Measurements from ENCODE around the gene MYO9A. TPM values are rescaled to one million over a fixed set of nuclear protein-coding genes. Genes with fewer than 3 reads are reported as not detected.

The MYO9A gene
- total and polyA plus RNA-seq, 11 donors, result 3.2 to 33.9 (median 29.9) TPM

- H3K4me3 ChIP-seq, result no peak overlapping the region
- DNase-seq, result no peak
- H3K36me3 ChIP-seq, result peaks cover 0 to 66% (median 6%) of the 10 kb centered on the region in 9 donors
- no peak for ATAC-seq
- H3K4me1 ChIP-seq, result peaks cover 0 to 3% (median 0%) of the 10 kb centered on the region in 12 donors
- H3K9me3 ChIP-seq, result no peaks in the 10 kb centered on the region
- 99 to 100% (median 99%) methylated on average over 3 of the region's 3 CpGs for WGBS, 4 donors
- H3K27me3 ChIP-seq, result no peaks in the 10 kb centered on the region
- intact Hi-C loops (cut with DNase I), result no loop called here
- H3K27ac ChIP-seq, result no peak overlapping the region
- no peak for TF ChIP-seq POLR2A (IDR thresholded peaks at IDR 0.05)
- no peak for TF ChIP-seq CTCF (IDR thresholded peaks at IDR 0.05)
Observed at GRCh38 chr15:71841563-71841962, 276.4 kb downstream of the MYO9A start.

- Histone ChIP-seq H3K4me3 (no peak overlapping the region), H3K36me3 (peaks cover 0 to 58% (median 39%) of the 10 kb centered on the region in 9 donors), H3K27me3 (no peaks in the 10 kb centered on the region), H3K9me3 (no peaks in the 10 kb centered on the region), H3K27ac (no peak overlapping the region), H3K4me1 (no peaks in the 10 kb centered on the region)
- no peak for DNase-seq
- intact Hi-C loops (cut with DNase I), result no loop called here
- TF ChIP-seq POLR2A (IDR thresholded peaks at IDR 0.05), result no peak
- peak in 3 of 4 donors; percentile 41 to 60 (median 58) for ATAC-seq
- WGBS, 4 donors, result 43 to 85% (median 58%) methylated on average over 2 of the region's 2 CpGs
Observed at GRCh38 chr15:71830981-71831380, 287.0 kb downstream of the MYO9A start.

GRCh38 chr15:71826196-71826595 lies 291.8 kb downstream of the MYO9A start:
- no peak overlapping the region for H3K27ac ChIP-seq
- peaks cover 0 to 82% (median 59%) of the 10 kb centered on the region in 9 donors for H3K36me3 ChIP-seq
- no peak overlapping the region for H3K4me3 ChIP-seq
- H3K9me3 ChIP-seq, result peaks cover 0 to 27% (median 21%) of the 10 kb centered on the region in 12 donors
- H3K27me3 ChIP-seq, result no peaks in the 10 kb centered on the region
- intact Hi-C loops (cut with DNase I), result no loop called here
- H3K4me1 ChIP-seq, result no peaks in the 10 kb centered on the region
- WGBS, 4 donors, result 91 to 95% (median 93%) methylated on average over 5 of the region's 5 CpGs
- DNase-seq (no peak), ATAC-seq (no peak)
- TF ChIP-seq POLR2A (IDR thresholded peaks at IDR 0.05), result no peak
- no peak for TF ChIP-seq CTCF (IDR thresholded peaks at IDR 0.05)

GRCh38 chr15:71825021-71825730 lies 292.8 kb downstream of the MYO9A start:
- H3K4me3 ChIP-seq, result no peak overlapping the region
- H3K27me3 ChIP-seq, result no peaks in the 10 kb centered on the region
- TF ChIP-seq POLR2A (IDR thresholded peaks at IDR 0.05), result no peak
- TF ChIP-seq CTCF (IDR thresholded peaks at IDR 0.05), result no peak
- H3K36me3 ChIP-seq, result peaks cover 0 to 79% (median 59%) of the 10 kb centered on the region in 9 donors
- no peaks in the 10 kb centered on the region for H3K4me1 ChIP-seq
- no peak for ATAC-seq
- intact Hi-C loops (cut with DNase I), result no loop called here
- DNase-seq, result no peak
- WGBS, 4 donors, result 90 to 95% (median 93%) methylated on average over 4 of the region's 4 CpGs
- no peak overlapping the region for H3K27ac ChIP-seq
- peaks cover 0 to 37% (median 26%) of the 10 kb centered on the region in 12 donors for H3K9me3 ChIP-seq

Measured in heart left ventricle (tissue), 16 donors.